D721Med (cell line): ENCODE results near the gene SYNE1.

ENCODE experiments used
- DNase-seq: peaks from one replicate; pipeline ENCODE4 v3.0.0; 2011; ENCODE audit warnings: low spot score; ENCODE audit not compliant: insufficient read length
- FAIRE-seq: peaks from 2 replicates; lab custom pipeline; 2011; peaks lifted over from hg19 to GRCh38; lab: Jason Lieb, UNC
- CTCF ChIP-seq: IDR thresholded peaks from 2 replicates; pipeline ENCODE4 v1.5.1; 2012; ENCODE audit warnings: mild to moderate bottlenecking, control low read depth; ENCODE audit not compliant: insufficient read depth; ENCODE audit errors: missing control alignments

Gene SYNE1

GRCh38 chr6:152135755-152136448 is 501.3 kb downstream of the SYNE1 start:
- FAIRE-seq (no peak), DNase-seq (no peak)
- no peak for TF ChIP-seq CTCF

- FAIRE-seq (no peak), DNase-seq (no peak)
- TF ChIP-seq CTCF = no peak
Observed at GRCh38 chr6:152130441-152130840, 506.7 kb downstream of the SYNE1 start.

GRCh38 chr6:152129691-152130151 is 507.4 kb downstream of the SYNE1 start:
- no peak for FAIRE-seq
- TF ChIP-seq CTCF = no peak
- DNase-seq = no peak

- no peak for FAIRE-seq
- DNase-seq = no peak
- no peak for TF ChIP-seq CTCF
Observed at GRCh38 chr6:152127432-152128165, 509.6 kb downstream of the SYNE1 start.

- DNase-seq (no peak), FAIRE-seq (no peak)
- peak; percentile 76 for TF ChIP-seq CTCF
Observed at GRCh38 chr6:152124429-152125074, 512.6 kb downstream of the SYNE1 start.

GRCh38 chr6:152123076-152123475 is 514.1 kb downstream of the SYNE1 start:
- TF ChIP-seq CTCF = no peak
- no peak for DNase-seq
- FAIRE-seq = no peak
